PFSK-1 (cell line): ENCODE measurements around the gene PKD1L1.

Source experiments
- FOXP2 ChIP-seq: optimal IDR thresholded peaks from 2 replicates; pipeline ENCODE3; 2011; ENCODE audit warnings: borderline replicate concordance, control low read depth, inconsistent platforms; ENCODE audit not compliant: insufficient read depth; ENCODE audit errors: extremely low read length, extremely low read depth
- POLR2AphosphoS5 ChIP-seq: IDR thresholded peaks from 2 replicates; pipeline ENCODE4 v1.6.1; 2012; ENCODE audit warnings: low read depth, mild to moderate bottlenecking, control low read depth, low read length, moderate library complexity
- SIN3A ChIP-seq: IDR thresholded peaks from 2 replicates; pipeline ENCODE4 v1.6.1; 2012; ENCODE audit warnings: mild to moderate bottlenecking, low read length, moderate library complexity, borderline replicate concordance; ENCODE audit not compliant: insufficient read depth
- TAF1 ChIP-seq: IDR thresholded peaks from 2 replicates; pipeline ENCODE4 v1.6.1; 2012; ENCODE audit warnings: low read length, control low read depth, borderline replicate concordance; ENCODE audit not compliant: insufficient read depth
- TF ChIP-seq, protein P1 (sequence below), 2 experiments: IDR thresholded peaks; 2 replicates each; pipeline versions ENCODE4 v1.6.1 to v1.8.0; 2011 to 2012; ENCODE audit warnings: low read depth in 2 of 2, low read length in 2 of 2, control low read depth in 1 of 2, inconsistent platforms in 1 of 2, mild to moderate bottlenecking in 1 of 2, moderate library complexity in 1 of 2; ENCODE audit not compliant: insufficient read depth in 1 of 2

The PKD1L1 gene

DNA sequence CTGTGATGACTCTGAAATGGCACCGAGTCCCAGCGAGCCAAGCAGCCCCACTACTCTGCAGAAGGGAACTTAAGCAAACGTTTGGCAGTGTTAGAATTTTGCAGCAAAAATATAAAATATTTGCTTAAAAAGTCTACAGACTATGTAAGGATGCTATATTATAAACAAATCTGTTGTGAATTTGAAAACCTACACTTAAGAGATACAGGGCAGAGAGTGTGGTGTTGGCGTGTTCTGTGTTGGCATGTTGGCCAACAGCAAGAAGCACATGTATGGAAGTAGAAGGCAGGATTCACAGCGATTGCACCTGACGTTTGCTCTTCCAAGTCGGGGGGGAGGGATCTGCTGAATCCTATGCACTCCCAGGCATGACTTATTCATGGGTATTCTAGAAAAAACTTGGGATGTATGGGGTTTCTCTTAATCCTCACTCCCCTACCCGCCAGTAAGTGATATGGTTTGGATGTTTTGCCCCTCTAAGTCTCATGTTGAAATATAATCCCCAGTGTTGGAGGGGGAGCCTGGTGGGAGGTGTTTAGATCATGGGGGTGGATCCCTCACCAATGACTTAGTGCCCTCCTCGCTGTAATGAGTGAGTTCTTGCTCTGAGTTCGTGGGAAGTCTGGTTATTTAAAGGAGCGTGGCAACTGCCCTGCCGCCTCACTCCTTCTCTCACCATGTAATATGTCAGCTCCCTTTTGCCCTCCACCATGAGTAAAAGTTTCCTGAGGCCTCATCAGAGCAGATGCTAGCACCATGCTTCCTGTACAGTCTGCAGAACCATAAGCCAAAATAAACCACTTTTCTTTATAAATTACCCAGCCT lies 62.1 kb downstream of the PKD1L1 start:
- TF ChIP-seq FOXP2, result no peak
- TF ChIP-seq, protein P1, sequence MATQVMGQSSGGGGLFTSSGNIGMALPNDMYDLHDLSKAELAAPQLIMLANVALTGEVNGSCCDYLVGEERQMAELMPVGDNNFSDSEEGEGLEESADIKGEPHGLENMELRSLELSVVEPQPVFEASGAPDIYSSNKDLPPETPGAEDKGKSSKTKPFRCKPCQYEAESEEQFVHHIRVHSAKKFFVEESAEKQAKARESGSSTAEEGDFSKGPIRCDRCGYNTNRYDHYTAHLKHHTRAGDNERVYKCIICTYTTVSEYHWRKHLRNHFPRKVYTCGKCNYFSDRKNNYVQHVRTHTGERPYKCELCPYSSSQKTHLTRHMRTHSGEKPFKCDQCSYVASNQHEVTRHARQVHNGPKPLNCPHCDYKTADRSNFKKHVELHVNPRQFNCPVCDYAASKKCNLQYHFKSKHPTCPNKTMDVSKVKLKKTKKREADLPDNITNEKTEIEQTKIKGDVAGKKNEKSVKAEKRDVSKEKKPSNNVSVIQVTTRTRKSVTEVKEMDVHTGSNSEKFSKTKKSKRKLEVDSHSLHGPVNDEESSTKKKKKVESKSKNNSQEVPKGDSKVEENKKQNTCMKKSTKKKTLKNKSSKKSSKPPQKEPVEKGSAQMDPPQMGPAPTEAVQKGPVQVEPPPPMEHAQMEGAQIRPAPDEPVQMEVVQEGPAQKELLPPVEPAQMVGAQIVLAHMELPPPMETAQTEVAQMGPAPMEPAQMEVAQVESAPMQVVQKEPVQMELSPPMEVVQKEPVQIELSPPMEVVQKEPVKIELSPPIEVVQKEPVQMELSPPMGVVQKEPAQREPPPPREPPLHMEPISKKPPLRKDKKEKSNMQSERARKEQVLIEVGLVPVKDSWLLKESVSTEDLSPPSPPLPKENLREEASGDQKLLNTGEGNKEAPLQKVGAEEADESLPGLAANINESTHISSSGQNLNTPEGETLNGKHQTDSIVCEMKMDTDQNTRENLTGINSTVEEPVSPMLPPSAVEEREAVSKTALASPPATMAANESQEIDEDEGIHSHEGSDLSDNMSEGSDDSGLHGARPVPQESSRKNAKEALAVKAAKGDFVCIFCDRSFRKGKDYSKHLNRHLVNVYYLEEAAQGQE (IDR thresholded peaks at IDR 0.05; ENCODE audit: insufficient read depth in 1 of 2, low read depth in 2 of 2, low read length in 2 of 2), result no peak
- no peak for TF ChIP-seq TAF1
- TF ChIP-seq SIN3A, result no peak
- no peak for TF ChIP-seq POLR2AphosphoS5

DNA sequence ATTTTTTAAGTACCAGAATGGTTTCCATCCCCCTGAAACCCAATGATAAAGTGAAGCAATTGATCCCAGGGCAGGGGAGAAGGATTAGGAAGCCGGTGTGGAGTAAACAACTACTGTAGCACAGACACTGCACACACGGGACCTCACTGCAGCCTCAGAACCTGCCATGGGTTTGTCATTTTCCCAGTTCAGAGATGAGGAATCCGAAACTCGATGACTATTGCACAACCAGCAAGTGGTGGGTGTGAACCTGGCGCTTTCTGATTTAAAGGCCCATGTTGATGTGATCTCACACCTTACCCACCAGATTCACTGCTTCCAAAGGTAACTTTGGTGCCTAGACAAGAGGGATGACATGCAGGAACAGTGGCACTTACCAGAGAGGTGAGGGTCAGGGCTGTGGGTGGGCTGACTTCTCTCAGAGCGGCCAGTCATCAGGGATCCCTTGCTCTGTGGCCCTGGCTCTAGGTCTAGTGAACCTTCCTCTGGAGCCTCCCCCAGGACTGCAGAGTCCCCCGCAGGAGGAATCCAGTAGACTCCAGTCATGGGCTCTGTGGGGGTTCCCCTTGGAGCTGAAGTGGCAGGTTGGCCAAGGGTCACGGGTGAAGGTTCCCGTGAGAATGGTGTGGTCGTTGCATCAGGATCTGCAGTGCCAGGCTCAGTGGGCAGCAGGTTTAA lies 62.8 kb downstream of the PKD1L1 start:
- TF ChIP-seq POLR2AphosphoS5 (no peak), FOXP2 (no peak), SIN3A (no peak)
- TF ChIP-seq, protein P1 (IDR thresholded peaks at IDR 0.05; ENCODE audit: insufficient read depth in 1 of 2, low read depth in 2 of 2, low read length in 2 of 2), result no peak

DNA sequence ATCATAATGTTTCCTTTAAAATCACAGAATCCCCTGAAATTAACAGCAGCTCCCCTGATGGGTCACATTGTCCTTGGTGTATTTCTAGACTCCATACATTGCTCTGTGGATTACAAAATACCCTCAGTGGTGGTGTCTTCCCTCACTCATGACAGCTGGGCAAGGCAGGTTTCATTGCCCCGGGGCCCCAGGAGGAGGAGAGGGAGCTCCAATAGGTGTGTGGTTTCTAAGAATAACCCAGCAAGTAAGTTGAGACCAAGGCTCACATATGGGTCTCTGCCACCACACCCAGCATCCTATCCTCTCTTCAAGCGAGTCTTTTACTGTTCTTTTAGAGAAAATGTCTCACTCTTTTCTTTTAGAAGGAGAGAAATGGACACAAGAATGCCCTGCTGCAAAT lies 63.6 kb downstream of the PKD1L1 start:
- TF ChIP-seq, protein P1 (IDR thresholded peaks at IDR 0.05; ENCODE audit: insufficient read depth in 1 of 2, low read depth in 2 of 2, low read length in 2 of 2), result no peak

DNA sequence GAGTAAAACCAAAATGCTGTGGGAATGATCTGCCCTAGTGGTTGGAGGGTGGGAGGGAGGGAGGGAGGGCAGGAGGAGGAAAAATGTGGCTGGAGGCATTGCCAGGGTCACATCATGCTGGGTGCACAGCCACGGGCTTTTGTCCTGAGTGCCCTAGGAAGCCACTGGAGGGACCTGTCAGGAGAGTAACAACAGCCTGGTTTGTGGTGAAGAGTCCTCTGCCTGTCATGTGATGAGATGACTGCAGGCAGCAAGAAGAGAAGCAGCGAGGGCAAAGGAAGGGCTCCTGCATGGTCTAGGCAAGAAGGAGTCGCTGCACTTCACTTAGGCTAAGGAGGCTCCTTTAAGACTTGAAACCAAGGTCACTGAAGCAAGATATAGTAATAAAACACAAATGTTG lies 65.6 kb downstream of the PKD1L1 start:
- TF ChIP-seq FOXP2 (no peak), TAF1 (no peak), POLR2AphosphoS5 (no peak), SIN3A (no peak)
- TF ChIP-seq, protein P1 (IDR thresholded peaks at IDR 0.05; ENCODE audit: insufficient read depth in 1 of 2, low read depth in 2 of 2, low read length in 2 of 2), result no peak
